Activated T-helper 1 cell treated with anti-CD3 and anti-CD28 coated beads, Interleukin-12 subunit alpha, Interleukin-12 subunit beta, Interleukin-2, Interleukin-4 antibody, amounts not matched to agents 30 ng/mL and 10 ng/mL and 1 ng/mL, durations not matched to agents 14 hours and 24 hours and 36 hours (primary cell): ENCODE results near the gene ROR2. TPM values are rescaled to one million over a fixed set of nuclear protein-coding genes. Genes with fewer than 3 reads are reported as not detected.

Experiments used
- DNase-seq: peaks from one replicate; pipeline ENCODE4 v3.0.0; 2021; ENCODE audit warnings: low spot score
- H3K27ac Mint-ChIP-seq: one replicate; pipeline ENCODE4 v1.8.0; 2021; ENCODE audit warnings: mild to moderate bottlenecking, mixed read lengths
- H3K27me3 Mint-ChIP-seq: one replicate; pipeline ENCODE4 v1.8.0; 2022; ENCODE audit warnings: mild to moderate bottlenecking, moderate library complexity, mixed read lengths; ENCODE audit not compliant: insufficient read depth
- H3K36me3 Mint-ChIP-seq: one replicate; pipeline ENCODE4 v1.8.0; 2021; ENCODE audit warnings: low read depth, mixed read lengths
- H3K4me1 Mint-ChIP-seq: one replicate; pipeline ENCODE4 v1.8.0; 2021; ENCODE audit warnings: low read depth, mixed read lengths
- H3K4me3 Mint-ChIP-seq: one replicate; pipeline ENCODE4 v1.8.0; 2021; ENCODE audit warnings: mild to moderate bottlenecking, moderate library complexity, mixed read lengths
- H3K9me3 Mint-ChIP-seq: one replicate; pipeline ENCODE4 v1.8.0; 2021; ENCODE audit warnings: mixed read lengths
- intact Hi-C: fragments of 100-400 bp; cut with micrococcal nuclease; formaldehyde crosslinking; loops from one replicate; pipeline ENCODE4 v1.15.1; 2024
- total RNA-seq: library from RNA; stranded (reverse); gene quantifications from 2 replicates; pipeline ENCODE4 v1.2.3, GENCODE V29; 2022

The ROR2 gene
- total RNA-seq, 1 donor from 2014 or later: 1.6 TPM

DNA sequence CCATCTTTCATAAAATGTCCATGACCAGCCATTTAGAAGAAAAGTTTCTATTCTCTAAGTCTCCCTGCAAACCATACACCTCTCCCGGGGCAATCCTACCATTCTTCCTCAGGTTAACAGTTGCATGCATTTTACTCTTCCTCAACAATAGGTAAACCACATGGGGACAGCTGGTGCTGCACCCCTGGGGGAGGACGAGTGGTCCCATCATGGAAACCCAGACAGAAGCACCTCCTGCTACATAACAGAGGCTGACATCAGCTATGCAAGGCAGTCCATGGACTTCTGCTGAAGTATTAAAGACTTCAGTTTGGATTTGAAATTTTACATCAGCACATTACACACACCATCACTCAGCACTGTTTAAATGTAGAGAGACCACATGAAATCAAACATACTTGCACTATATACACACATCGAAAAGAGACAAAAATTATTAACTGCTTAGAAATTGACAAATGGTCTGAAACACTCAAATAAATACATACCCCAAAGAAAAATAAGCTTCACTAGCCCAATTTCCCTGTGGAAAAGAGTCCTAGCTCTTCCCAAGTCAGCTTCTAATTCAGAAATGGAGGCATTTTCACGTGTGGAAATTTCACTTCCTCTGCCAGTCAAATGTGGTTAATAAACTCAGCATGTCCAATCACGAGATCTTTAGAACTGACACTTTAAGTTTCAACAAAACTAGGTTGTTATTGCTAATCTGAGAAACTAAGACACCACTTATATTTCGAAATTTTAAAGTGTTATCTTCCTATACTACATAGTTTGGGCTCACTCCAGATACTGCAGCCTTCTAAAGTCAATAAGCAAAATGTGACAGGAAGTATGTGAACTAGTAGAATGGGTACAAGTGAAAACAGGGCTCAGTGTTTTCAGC is 173.4 kb downstream of the ROR2 start:
- Mint-ChIP-seq H3K4me3 (no peak overlapping the region), H3K4me1 (peaks cover 10% of the 10 kb centered on the region), H3K36me3 (no peaks in the 10 kb centered on the region), H3K27ac (no peak overlapping the region), H3K9me3 (no peaks in the 10 kb centered on the region), H3K27me3 (peaks cover 22% of the 10 kb centered on the region)
- intact Hi-C loops: loop anchor here (5.0 kb wide), 1 partner anchor 106 kb away; no protein-coding TSS in a partner anchor
- no peak for DNase-seq

- Mint-ChIP-seq H3K4me1 (peaks cover 10% of the 10 kb centered on the region), H3K27me3 (peaks cover 18% of the 10 kb centered on the region), H3K9me3 (no peaks in the 10 kb centered on the region), H3K4me3 (no peak overlapping the region), H3K36me3 (no peaks in the 10 kb centered on the region), H3K27ac (no peak overlapping the region)
- intact Hi-C loops: loop anchor here (1.0 to 5.0 kb wide), 3 partner anchors 107 to 203 kb away; partner anchors contain the start of gene ROR2
- DNase-seq: no peak
Measured at GRCh38 chr9:91775708-91776028, 174.4 kb downstream of the ROR2 start.

DNA sequence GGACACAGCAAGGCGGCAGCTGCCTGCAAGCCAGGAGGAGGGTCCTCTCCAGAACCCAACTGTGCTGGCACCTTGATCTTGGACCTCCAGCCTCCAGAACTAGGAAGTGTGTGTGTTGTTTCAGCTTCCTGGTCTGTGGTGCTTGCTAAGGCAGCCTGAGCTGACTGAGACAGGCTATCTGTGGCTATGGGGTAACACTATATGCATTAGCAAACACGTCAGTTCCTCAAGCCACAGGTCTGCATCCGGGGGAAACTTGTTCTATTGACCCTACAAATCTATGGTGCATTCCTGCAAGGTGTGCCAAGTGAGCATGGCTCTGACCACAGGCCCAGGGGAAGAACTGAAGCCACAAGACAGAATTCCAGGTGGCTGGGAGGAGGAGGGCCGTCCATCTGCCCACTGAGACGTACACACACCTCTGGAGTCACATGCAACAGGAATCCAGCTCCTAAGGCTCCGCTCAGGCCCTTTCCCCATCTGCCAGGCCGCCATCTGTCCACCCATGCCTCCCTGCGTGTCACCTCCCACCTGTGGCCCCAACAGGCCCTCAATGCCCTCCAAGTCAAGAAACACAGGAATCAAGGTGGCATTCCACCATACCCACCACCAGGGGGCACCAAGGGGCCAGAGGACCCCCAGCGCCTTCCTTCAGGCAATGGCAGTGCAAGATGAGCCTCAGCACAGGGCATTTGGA is 174.9 kb downstream of the ROR2 start:
- DNase-seq: peak; percentile 53
- no peaks in the 10 kb centered on the region for H3K36me3 Mint-ChIP-seq
- no peak overlapping the region for H3K27ac Mint-ChIP-seq
- peaks cover 18% of the 10 kb centered on the region for H3K27me3 Mint-ChIP-seq
- intact Hi-C loops: loop anchor here (1.0 to 5.0 kb wide), 3 partner anchors 107 to 203 kb away; partner anchors contain the start of gene ROR2
- H3K4me3 Mint-ChIP-seq: no peak overlapping the region
- no peaks in the 10 kb centered on the region for H3K9me3 Mint-ChIP-seq
- H3K4me1 Mint-ChIP-seq: peaks cover 10% of the 10 kb centered on the region

DNA sequence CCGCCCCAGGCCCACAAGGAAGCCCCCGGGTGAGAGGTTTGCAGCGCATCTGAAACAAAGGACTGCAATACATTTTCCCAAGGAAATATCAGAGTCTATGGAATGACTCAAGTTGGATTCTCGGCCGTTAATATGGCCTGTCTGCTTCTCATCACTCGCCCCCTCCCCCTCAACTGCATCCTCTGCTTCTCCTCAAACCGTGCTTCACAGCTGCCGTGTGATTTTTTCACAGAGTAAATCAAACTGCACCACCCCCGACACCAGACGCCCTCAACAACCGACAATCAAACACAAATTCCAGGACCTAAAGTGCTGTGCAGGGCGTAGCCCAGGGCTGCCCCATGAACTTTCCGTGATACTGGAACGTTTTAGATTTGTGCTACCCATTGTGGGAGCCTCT is 176.9 kb downstream of the ROR2 start:
- H3K4me1 Mint-ChIP-seq: peaks cover 10% of the 10 kb centered on the region
- H3K27ac Mint-ChIP-seq: no peak overlapping the region
- H3K4me3 Mint-ChIP-seq: no peak overlapping the region
- H3K27me3 Mint-ChIP-seq: peaks cover 16% of the 10 kb centered on the region
- intact Hi-C loops: no loop called here
- no peaks in the 10 kb centered on the region for H3K36me3 Mint-ChIP-seq
- DNase-seq: no peak
- H3K9me3 Mint-ChIP-seq: no peaks in the 10 kb centered on the region

DNA sequence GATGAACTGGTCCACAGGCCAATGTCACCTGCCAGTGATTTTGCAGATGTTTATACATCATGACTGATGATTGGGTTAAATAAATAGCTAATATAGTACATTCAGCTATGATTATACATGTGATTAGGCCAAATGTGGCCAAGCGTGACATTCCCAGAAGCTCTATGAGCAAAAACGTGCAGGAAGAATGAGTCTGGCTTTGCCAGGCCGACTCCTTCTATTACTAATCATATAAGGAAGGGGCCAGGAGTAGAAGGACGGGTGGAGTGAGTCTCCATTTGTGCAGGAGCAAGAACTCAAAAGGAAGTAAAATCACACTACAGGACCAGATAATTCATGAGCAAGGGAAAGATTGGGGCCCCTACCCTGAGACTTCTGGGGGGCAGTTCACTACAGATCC is 178.2 kb downstream of the ROR2 start:
- DNase-seq: no peak
- intact Hi-C loops: no loop called here
- Mint-ChIP-seq H3K4me3 (no peak overlapping the region), H3K36me3 (no peaks in the 10 kb centered on the region), H3K27ac (no peak overlapping the region), H3K9me3 (no peaks in the 10 kb centered on the region), H3K4me1 (peaks cover 7% of the 10 kb centered on the region), H3K27me3 (peaks cover 19% of the 10 kb centered on the region)

DNA sequence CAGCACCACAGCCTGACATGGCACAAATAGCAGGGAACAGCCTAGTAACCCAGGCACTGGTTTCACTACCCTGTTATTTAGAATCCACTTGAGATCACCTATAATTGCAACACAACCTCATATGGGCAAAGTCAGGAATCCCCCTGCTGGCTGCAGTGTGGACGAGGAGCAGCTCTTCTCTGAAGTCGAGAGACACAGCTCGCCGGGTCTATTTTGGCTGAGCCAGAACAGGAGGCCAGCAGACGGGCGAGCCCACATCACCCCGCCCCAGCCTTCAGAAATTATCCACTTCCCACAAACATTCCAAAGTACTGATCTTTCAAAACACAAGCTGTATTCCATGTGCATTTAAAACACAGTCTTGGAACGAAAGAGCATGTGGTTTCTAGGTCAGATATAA is 179.0 kb downstream of the ROR2 start:
- no peaks in the 10 kb centered on the region for H3K9me3 Mint-ChIP-seq
- H3K36me3 Mint-ChIP-seq: no peaks in the 10 kb centered on the region
- H3K27me3 Mint-ChIP-seq: peaks cover 21% of the 10 kb centered on the region
- DNase-seq: no peak
- H3K4me1 Mint-ChIP-seq: no peaks in the 10 kb centered on the region
- H3K27ac Mint-ChIP-seq: no peak overlapping the region
- intact Hi-C loops: no loop called here
- H3K4me3 Mint-ChIP-seq: no peak overlapping the region

DNA sequence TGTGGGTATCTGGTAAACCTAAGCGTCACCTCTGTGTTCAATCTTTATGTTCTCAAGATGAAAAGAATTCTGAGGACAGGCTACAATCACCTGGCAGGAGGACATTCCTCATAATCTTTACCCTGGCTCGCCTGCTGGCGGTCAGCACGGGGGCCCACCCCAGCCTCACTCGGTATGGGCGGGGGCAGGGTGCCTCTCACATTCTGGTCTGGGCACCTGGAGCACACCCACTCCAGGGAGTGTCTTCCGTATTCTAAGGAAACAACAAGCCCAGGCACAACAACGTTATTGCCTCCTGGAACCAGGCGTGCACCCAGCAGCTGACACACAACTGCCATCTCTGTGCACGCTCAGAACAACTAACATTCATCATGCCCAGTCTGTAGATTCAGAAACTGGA is 179.8 kb downstream of the ROR2 start:
- Mint-ChIP-seq H3K36me3 (no peaks in the 10 kb centered on the region), H3K4me3 (no peak overlapping the region), H3K9me3 (peaks cover under 1% of the 10 kb centered on the region), H3K4me1 (no peaks in the 10 kb centered on the region), H3K27ac (no peak overlapping the region), H3K27me3 (peaks cover 23% of the 10 kb centered on the region)
- intact Hi-C loops: no loop called here
- no peak for DNase-seq

DNA sequence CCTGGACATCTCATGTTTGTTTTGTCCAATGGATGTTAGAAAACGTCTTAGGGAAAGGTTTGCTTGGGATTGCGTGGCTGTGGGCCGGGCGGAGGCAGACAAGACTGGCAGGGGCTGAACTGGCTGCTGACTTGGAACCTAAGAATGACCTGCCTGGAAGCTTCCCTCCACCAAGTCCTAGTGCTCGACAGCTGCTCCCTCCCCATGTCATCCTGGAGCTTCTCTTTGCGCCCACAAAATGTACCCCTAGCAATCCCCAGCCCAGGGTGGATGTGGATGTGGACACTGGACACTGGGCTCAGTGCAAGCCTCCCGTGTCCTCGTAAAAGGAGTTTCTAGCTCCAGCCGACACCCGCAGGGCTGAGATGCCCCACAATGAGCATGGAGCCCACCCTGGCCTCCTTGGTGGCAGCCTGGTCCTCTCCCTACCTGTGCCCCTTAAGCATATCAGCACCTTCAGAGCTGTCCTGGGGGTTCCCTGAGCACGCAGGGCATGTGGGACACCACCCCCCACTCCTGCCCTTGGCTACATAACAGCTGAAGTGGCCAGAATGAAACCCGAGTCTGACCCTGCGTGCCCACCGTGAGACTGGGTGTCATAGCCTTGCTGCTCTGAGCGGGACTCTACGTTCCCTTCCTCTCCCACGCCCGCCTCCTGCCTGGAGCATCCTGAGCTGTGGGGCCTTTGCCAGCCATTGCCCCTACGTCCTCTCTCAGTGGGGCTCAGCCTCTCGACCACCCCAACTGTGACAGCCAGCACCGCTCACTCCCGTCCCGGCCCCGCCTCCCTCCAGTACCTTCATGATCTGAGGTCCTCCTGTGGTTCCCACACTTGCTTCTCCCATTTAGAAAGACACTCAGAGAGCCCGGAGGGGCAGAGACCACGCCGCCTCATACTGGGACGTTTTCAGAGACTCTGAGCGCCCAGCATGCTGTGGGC is 180.8 kb downstream of the ROR2 start:
- Mint-ChIP-seq H3K36me3 (no peaks in the 10 kb centered on the region), H3K4me3 (no peak overlapping the region), H3K4me1 (no peaks in the 10 kb centered on the region), H3K27ac (no peak overlapping the region), H3K9me3 (peaks cover 9% of the 10 kb centered on the region), H3K27me3 (peaks cover 22% of the 10 kb centered on the region)
- DNase-seq: no peak
- intact Hi-C loops: no loop called here

GRCh38 chr9:91768507-91768906 is 181.5 kb downstream of the ROR2 start:
- DNase-seq: no peak
- Mint-ChIP-seq H3K27me3 (peaks cover 21% of the 10 kb centered on the region), H3K9me3 (peaks cover 9% of the 10 kb centered on the region), H3K36me3 (no peaks in the 10 kb centered on the region), H3K4me1 (no peaks in the 10 kb centered on the region), H3K27ac (no peak overlapping the region), H3K4me3 (no peak overlapping the region)
- intact Hi-C loops: no loop called here

DNA sequence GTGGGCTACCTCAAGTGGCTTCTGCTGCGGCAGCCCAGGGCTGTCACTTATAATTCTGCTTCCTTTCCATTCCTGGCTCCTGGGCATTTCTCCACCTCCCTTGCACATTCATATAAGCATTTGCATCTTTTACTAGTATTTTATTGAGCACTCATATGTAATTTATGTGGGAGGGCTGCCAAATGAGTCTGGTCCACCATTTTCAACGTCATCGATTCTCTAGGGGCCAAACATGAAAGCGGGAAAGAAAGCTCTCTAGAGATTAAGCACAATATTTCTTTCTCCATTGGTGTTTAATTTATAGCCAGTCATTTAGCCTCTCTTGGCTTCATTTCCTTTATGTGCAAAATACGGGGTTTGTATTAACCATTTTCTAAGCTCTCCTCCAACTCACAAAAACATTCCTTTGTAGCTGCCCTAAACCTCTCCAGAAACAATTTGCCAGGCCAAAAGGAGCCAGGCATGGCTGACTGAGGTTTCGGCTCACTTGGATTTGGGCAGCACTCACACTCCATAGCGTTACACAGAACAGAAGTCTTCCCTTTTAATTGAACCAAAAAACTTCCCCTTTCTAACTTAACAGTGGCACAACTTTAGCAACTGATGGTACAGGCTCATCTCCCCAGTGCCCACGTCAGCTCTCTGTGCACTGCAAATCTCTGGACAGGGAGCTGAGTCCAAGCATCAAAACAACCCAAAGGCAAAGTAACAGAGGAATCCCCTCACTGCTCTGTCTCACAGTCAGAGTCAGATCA is 183.5 kb downstream of the ROR2 start:
- peaks cover 30% of the 10 kb centered on the region for H3K27me3 Mint-ChIP-seq
- no peaks in the 10 kb centered on the region for H3K36me3 Mint-ChIP-seq
- intact Hi-C loops: no loop called here
- H3K27ac Mint-ChIP-seq: no peak overlapping the region
- H3K4me3 Mint-ChIP-seq: no peak overlapping the region
- DNase-seq: no peak
- H3K4me1 Mint-ChIP-seq: no peaks in the 10 kb centered on the region
- H3K9me3 Mint-ChIP-seq: peaks cover 9% of the 10 kb centered on the region

DNA sequence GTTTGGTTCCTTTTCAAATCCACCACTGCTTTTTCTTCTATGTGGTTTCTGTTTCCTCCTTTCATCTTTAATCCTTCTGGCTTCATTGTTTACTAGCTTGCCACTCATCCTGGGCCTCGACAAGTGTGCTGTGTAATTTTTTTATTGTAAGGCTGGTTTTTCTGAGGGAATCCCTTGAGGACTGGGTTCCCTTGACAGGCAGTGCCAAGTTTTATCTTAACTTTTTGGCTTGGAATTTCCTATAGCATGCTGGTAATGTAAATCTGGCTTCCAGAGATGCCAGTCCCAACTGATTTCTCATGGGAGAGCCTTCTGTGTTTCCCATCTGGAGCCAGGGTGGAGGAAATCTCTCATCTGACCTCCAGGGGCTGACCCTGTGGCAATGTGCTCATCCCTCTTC is 184.7 kb downstream of the ROR2 start:
- Mint-ChIP-seq H3K36me3 (no peaks in the 10 kb centered on the region), H3K27ac (no peak overlapping the region), H3K4me1 (no peaks in the 10 kb centered on the region), H3K27me3 (peaks cover 31% of the 10 kb centered on the region), H3K4me3 (no peak overlapping the region), H3K9me3 (peaks cover 9% of the 10 kb centered on the region)
- no peak for DNase-seq
- intact Hi-C loops: no loop called here

- Mint-ChIP-seq H3K4me1 (no peaks in the 10 kb centered on the region), H3K36me3 (no peaks in the 10 kb centered on the region), H3K27ac (no peak overlapping the region), H3K4me3 (no peak overlapping the region), H3K9me3 (peaks cover 9% of the 10 kb centered on the region), H3K27me3 (peaks cover 31% of the 10 kb centered on the region)
- DNase-seq: no peak
- intact Hi-C loops: no loop called here
Measured at GRCh38 chr9:91764661-91765060, 185.4 kb downstream of the ROR2 start.
